ENCODE results near the gene UBXN10.
A peak's percentile ranks its signal among the peaks of the same experiment; 100 is the strongest.
"Not testable (repeated sequence)": the region's sequence is repeated elsewhere in the genome, so short reads cannot be mapped to it uniquely, and the experiment has no call there.

Gene UBXN10

DNA sequence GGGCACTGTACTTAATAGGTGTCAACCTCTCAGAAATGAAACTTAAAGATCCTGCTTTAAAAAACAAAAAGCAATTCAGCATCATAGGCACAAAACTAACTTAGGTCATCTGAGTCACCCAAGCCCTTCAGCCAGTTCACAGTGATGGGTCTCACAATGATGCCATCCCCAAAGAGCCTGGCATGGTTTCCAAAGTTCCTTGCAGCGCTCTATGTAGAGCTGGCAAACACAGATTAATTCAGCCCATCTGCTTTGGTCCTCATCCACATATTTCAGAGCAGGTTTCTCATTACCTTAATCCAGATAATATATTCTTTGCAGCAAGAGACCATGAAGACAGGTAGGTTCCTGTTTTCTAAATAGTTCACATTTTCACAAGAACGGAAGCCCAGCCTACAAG, 15.1 kb downstream of the UBXN10 start:
- DNase-seq (ENCODE audit: low spot score) = no peak

DNA sequence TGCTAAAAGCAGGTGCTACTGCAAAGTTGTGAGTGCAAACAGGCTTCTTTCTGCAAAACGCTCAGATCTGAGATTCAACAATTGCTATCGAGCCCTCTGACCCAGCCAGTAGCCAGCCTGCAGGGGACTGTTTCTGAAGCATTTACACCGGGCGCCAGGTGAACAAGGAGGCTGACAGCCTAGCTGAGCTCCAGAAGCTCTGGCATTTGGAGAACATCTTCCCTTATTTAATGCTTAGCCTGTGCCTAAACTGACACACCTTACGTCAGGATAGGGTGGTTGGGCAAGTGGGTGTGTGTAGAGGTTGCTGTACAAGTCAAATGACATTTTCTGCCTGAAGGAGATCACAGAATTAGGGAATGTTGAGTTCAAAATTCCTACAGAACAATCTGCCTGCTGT, 16.3 kb downstream of the UBXN10 start:
- DNase-seq (ENCODE audit: low spot score) = no peak

- no peak for DNase-seq (ENCODE audit: low spot score)
Observed at GRCh38 chr1:20207546-20207945, 21.6 kb downstream of the UBXN10 start.

GRCh38 chr1:20209471-20209870, 23.6 kb downstream of the UBXN10 start:
- DNase-seq (ENCODE audit: low spot score) = no peak

GRCh38 chr1:20210736-20211460, 25.0 kb downstream of the UBXN10 start:
- DNase-seq (ENCODE audit: low spot score) = no peak

DNA sequence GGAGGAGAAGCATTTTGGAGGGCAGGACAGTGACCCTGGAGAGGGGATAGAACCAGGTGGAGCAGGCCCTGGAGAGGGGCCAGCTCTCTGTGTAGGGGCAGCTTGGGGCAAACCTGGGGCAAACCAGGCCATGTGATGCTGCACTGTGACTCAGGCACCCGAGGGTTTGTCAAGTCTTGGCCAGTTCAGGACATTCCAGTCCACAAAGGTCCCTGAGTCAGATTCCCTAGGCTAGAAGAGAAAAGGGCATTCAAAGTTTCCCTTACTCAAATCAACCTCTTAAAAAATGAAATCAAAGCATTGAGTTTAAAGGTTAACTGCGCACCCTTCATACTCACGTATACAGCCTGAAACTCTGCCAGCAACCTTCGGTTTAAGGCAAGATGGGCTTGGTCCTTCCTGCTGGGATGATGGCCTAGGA, 25.6 kb downstream of the UBXN10 start:
- DNase-seq (ENCODE audit: low spot score) = no peak

- DNase-seq (ENCODE audit: low spot score) = no peak
Observed at GRCh38 chr1:20212085-20212684, 26.3 kb downstream of the UBXN10 start.

DNA sequence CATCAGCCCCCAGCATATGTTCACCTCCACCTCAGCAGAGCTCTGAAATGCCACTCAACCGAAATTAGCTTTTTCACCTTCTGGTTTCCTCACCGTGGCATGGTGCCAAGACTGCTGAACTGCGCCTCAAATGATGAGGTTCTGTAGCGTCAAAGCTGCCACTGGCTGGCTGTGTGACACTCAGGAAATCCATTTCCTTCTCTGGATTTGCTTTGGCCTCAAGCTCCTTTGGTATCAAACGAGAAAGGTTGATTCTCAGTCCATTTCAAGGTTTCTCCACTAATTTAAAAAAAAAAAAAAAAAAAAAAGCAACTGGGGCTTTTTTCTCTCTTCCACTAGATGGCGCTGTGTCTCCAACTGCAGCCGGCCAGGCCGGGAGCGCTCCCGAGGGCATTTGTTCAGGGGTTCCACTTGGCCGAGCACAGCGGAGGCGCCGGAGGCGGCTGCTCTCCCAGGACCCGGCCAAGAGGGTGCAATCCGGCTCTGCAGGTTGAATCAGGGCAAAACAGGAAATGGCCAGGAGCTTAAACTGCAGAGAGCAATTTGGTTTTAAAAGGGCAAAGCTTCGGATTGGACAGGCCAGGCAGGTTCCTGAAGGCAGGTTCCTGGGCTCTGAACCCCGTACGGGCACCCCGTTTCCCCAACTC, 26.9 kb downstream of the UBXN10 start:
- DNase-seq (ENCODE audit: low spot score) = peak; percentile 86

DNA sequence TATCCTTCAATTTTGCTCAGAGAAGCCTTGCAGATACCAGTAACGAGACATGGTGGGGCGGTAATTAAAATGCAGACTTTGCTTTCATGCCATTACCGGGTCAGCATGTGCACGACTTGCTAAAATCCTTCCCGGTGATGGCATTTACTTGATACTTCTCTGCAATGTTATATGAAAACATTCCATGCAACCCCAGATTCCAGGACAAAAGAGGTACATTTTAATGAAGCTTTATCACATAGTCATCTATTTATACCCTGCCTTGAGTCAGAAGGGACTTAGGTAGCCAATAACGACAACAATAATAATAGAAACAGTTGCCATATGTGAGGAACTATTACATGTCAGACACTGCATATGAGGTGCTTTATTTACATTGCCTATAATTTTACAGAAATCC, 29.8 kb downstream of the UBXN10 start:
- DNase-seq (ENCODE audit: low spot score) = no peak

- DNase-seq (ENCODE audit: low spot score) = no peak
Observed at GRCh38 chr1:20216574-20216973, 30.7 kb downstream of the UBXN10 start.

DNA sequence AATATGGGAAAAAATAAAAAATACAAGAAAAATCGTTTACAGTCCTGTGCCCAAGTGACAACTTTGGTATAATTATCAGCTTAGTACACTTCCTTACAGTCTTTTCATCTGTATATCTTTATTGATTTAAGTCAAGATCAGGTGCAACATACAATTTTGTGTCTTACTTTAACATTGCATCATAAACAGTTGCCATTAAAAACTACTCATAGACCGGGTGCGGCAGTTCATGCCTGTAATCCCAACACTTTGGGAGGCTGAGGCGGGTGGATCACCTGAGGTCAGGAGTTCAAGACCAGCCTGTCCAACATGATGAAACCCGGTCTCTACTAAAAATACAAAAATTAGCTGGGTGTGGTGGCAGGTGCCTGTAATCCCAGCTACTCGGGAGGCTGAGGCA, 33.2 kb downstream of the UBXN10 start:
- DNase-seq (ENCODE audit: low spot score) = not testable (repeated sequence)

GRCh38 chr1:20220036-20220435, 34.1 kb downstream of the UBXN10 start:
- DNase-seq (ENCODE audit: low spot score) = no peak

DNA sequence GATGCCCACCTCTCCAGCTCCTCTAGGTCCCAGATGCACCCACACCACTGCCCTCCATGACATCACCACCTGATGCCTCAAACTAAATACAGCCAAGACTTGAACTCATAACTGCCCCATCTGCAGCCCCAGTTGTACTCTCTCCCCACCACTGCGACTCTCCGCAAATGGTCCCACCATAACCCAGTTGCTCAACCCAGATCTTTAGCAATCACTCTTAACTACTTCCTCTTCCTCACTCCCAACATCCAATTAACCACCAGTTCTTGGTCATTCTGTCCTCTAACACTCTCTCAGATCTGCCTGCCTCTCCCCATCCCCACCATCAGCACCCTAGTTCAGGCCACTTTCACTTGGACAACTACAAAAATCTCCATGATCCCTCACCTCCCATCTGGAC, 37.2 kb downstream of the UBXN10 start:
- DNase-seq (ENCODE audit: low spot score) = no peak

- no peak for DNase-seq (ENCODE audit: low spot score)
Observed at GRCh38 chr1:20223551-20224419, 37.9 kb downstream of the UBXN10 start.

DNA sequence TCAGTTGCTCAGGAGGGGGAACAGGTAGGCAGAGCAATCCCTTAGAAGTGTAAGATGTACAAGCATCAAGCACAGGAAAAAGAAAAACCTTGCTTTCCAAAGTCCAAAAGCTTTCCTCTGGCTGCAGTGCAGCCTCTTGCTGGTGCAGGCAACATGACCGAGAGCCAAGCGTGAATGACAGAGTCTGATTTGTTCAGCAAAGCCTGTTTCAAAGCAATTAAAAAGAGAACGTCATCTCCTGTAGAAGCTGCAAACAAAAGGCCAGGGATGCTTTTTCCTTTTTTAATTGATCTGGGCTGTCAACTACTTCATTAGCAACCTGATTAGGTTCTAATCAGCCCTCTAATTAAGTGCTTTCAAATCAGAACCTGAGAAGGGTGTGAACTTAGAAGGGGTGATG, 38.6 kb downstream of the UBXN10 start:
- no peak for DNase-seq (ENCODE audit: low spot score)

- DNase-seq (ENCODE audit: low spot score) = no peak
Observed at GRCh38 chr1:20227704-20228103, 41.8 kb downstream of the UBXN10 start.

DNA sequence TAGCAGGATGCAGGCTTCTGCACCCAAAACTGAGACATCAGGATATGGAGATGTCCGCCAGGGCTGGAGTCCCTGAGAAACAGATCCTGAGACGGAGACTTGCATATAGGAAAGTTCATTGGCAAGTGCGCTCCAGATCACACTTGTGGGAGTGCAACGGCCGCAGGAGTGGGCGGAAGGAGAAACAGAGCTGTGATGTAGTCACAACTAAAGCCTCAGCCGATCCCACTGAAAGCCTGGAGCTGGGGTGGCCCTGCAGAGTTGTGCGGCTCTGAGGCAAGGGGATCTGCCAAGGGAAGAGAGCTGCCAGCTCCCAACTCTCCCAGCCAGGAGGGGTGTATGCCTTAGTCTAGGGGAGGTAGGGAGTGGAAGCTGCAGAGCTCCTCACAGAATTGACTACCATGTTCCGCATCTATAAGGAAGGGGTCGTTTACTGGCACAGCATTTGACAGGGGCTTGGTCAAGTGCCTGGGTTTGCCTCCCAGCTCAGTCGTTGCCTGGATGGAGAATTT, 42.5 kb downstream of the UBXN10 start:
- DNase-seq (ENCODE audit: low spot score) = no peak

DNA sequence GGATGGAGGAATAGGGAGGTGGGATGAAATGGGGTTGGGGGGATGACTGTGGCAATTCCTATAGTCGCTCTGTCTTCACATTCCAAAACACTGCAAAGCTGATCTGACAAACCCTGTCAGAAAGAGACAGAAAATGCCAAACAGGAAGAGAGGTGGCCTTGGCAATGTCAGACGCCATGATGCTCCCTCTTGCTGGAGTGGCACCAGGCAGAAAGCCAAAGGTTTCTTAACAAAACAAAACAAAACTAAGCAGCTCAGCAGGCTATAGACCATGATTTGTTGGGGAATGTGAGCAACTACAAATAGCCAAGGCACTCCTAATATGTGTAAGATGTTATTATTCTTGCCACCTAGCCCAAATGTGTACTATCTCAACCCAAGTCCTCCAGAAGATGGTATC, 43.3 kb downstream of the UBXN10 start:
- DNase-seq (ENCODE audit: low spot score) = no peak

GRCh38 chr1:20232564-20232963, 46.7 kb downstream of the UBXN10 start:
- not testable (repeated sequence) for DNase-seq (ENCODE audit: low spot score)

- no peak for DNase-seq (ENCODE audit: low spot score)
Observed at GRCh38 chr1:20233394-20233793, 47.5 kb downstream of the UBXN10 start.

- no peak for DNase-seq (ENCODE audit: low spot score)
Observed at GRCh38 chr1:20233866-20234265, 48.0 kb downstream of the UBXN10 start.

All from D341Med (cell line).